Measurements from ENCODE around the gene PGS1. TPM values are rescaled to one million over a fixed set of nuclear protein-coding genes. Genes with fewer than 3 reads are reported as not detected.

The PGS1 gene
- total and polyA plus RNA-seq, 2 donors from 2014 or later = 15.6 to 65.4 TPM

DNA sequence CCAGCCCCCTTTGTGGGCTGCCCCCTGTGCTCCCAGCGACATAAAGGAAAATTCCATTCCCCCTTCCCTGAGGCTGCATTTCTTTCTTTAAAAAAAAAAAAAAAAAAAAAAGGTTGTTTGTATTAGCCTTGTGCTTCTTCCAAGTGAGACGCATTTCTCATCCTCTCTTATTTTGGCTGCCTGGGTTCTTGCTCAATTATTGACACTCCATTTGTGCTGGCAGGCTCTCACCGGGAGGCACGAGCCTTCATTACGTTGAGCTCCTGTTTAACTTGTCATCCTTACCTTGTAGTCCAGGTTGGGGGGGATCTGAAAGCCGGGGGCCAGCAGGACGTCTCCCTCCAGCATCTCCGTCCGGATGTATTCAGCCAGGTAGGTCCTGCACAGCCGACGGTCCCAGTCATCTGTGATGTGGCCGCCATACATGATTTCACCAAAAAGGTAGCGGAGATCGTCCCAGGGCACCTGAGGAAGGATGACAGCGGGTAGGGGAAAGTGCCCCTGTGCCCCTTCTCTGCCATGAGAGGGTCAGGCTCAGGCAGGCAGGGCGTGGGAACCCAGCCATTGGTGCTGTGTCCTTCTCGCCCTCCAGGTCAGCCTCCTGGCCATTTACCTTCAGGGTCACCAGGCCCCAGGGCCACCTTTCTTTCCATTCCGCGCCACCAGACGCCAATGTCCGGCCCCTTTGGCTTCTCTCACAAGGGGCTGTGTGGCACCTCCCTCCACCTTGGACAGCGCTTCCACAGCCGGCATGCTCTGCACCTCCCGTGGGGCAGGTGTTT, 50.6 kb downstream of the PGS1 start:
- intact Hi-C loops (cut with DNase I) = no loop called here
- Histone ChIP-seq H3K27me3 (ENCODE audit: control insufficient read depth, insufficient read depth, low read length) (no peaks in the 10 kb centered on the region), H3K4me3 (ENCODE audit: low read length in 3 of 3) (no peak overlapping the region), H3K9me3 (ENCODE audit: control insufficient read depth in 2 of 3, insufficient read depth in 1 of 3, low read length in 3 of 3) (no peaks in the 10 kb centered on the region), H3K9ac (ENCODE audit: low read length in 3 of 3) (no peak overlapping the region), H3K36me3 (ENCODE audit: control insufficient read depth in 2 of 3, insufficient read depth in 3 of 3, low read length in 3 of 3) (peaks cover 0 to 19% (median 8%) of the 10 kb centered on the region in 3 donors), H3K4me1 (ENCODE audit: control insufficient read depth in 2 of 3, insufficient read depth in 2 of 3, low read depth in 1 of 3, low read length in 3 of 3) (peaks cover 0 to 2% (median 0%) of the 10 kb centered on the region in 3 donors), H3K27ac (ENCODE audit: low read depth in 2 of 2, low read length in 2 of 2) (no peak overlapping the region)
- TF ChIP-seq, protein P1, sequence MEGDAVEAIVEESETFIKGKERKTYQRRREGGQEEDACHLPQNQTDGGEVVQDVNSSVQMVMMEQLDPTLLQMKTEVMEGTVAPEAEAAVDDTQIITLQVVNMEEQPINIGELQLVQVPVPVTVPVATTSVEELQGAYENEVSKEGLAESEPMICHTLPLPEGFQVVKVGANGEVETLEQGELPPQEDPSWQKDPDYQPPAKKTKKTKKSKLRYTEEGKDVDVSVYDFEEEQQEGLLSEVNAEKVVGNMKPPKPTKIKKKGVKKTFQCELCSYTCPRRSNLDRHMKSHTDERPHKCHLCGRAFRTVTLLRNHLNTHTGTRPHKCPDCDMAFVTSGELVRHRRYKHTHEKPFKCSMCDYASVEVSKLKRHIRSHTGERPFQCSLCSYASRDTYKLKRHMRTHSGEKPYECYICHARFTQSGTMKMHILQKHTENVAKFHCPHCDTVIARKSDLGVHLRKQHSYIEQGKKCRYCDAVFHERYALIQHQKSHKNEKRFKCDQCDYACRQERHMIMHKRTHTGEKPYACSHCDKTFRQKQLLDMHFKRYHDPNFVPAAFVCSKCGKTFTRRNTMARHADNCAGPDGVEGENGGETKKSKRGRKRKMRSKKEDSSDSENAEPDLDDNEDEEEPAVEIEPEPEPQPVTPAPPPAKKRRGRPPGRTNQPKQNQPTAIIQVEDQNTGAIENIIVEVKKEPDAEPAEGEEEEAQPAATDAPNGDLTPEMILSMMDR (IDR thresholded peaks at IDR 0.05; ENCODE audit: borderline replicate concordance, extremely low read depth, insufficient read depth) = no peak
- no peak for FAIRE-seq
- DNase-seq = peak in 1 of 5 donors; percentile 65

DNA sequence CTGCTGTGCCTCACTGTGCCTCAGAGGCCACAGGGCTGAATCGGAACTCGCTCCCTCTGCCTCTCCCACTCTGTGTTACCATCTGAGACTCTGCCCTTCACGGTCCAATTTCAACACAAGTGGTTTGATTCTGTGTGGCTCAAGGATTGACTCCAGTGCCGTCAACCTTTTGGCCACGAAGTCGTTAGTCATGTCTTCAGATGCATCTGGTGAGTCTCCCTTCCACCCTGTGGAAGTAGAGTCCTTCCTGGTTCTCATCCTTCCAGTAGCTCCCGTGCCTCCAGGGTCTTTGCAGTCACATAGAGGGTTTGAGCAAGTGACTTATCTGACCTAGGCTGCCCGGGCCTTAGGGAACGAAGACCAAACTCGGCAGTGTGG, 51.2 kb downstream of the PGS1 start:
- no peak for FAIRE-seq
- H3K36me3 ChIP-seq (ENCODE audit: control insufficient read depth in 2 of 3, insufficient read depth in 3 of 3, low read length in 3 of 3) = peaks cover 0 to 14% (median 5%) of the 10 kb centered on the region in 3 donors
- intact Hi-C loops (cut with DNase I) = no loop called here

DNA sequence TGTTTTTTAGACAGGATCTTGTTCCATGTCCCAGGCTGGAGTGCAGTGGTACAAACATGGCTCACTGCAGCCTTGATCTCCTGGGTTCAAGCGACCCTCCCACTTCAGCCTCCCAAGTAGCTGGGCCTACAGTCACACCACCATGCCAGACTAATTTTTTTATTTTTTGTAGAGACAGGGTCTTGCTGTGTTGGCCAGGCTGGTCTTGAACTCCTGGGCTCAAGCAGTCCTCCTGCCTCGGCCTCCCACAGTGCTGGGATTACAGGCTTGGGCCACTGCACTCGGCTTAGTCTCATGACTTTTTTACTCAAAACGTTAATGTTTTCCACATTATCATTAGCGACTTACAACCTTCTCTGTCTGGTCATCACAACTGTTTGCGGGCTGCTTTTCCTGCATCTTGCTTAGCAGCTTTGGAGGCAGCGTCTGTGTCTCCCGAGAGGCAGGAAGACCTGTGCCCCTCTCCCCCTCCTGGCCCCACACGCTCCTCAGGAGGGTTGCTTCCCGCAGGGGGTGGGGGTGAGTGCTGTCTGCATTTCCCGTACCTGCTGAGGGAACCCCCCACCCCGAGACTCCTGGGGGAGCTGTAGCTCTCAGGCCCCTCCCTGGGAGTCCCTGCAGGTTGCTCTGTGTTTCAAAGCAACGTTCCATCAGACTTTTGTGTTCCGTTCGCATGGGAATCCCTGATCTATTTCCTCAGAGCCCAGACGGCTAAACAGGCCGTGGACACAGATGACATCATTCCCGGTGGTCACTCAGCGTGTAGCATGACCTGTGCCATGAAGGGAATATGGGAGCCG, 52.6 kb downstream of the PGS1 start:
- H3K4me3 ChIP-seq (ENCODE audit: low read length in 3 of 3) = no peak overlapping the region
- H3K27ac ChIP-seq (ENCODE audit: low read depth in 2 of 2, low read length in 2 of 2) = no peak overlapping the region
- TF ChIP-seq, protein P1 (IDR thresholded peaks at IDR 0.05; ENCODE audit: borderline replicate concordance, extremely low read depth, insufficient read depth) = no peak
- peak in 1 of 5 donors; percentile 49 for DNase-seq
- no peaks in the 10 kb centered on the region for H3K9me3 ChIP-seq (ENCODE audit: control insufficient read depth in 2 of 3, insufficient read depth in 1 of 3, low read length in 3 of 3)
- peaks cover 0 to 2% (median 0%) of the 10 kb centered on the region in 3 donors for H3K4me1 ChIP-seq (ENCODE audit: control insufficient read depth in 2 of 3, insufficient read depth in 2 of 3, low read depth in 1 of 3, low read length in 3 of 3)
- intact Hi-C loops (cut with DNase I) = no loop called here
- H3K27me3 ChIP-seq (ENCODE audit: control insufficient read depth, insufficient read depth, low read length) = no peaks in the 10 kb centered on the region
- no peak overlapping the region for H3K9ac ChIP-seq (ENCODE audit: low read length in 3 of 3)
- H3K36me3 ChIP-seq (ENCODE audit: control insufficient read depth in 2 of 3, insufficient read depth in 3 of 3, low read length in 3 of 3) = peaks cover 0 to 12% (median 2%) of the 10 kb centered on the region in 3 donors
- no peak for FAIRE-seq

More for the DNA sequence above, 51.2 kb downstream of the PGS1 start:
- H3K4me1 ChIP-seq (ENCODE audit: control insufficient read depth in 2 of 3, insufficient read depth in 2 of 3, low read depth in 1 of 3, low read length in 3 of 3) = peaks cover 0 to 2% (median 0%) of the 10 kb centered on the region in 3 donors
- H3K27ac ChIP-seq (ENCODE audit: low read depth in 2 of 2, low read length in 2 of 2) = no peak overlapping the region
- H3K9me3 ChIP-seq (ENCODE audit: control insufficient read depth in 2 of 3, insufficient read depth in 1 of 3, low read length in 3 of 3) = no peaks in the 10 kb centered on the region
- H3K9ac ChIP-seq (ENCODE audit: low read length in 3 of 3) = no peak overlapping the region
- H3K4me3 ChIP-seq (ENCODE audit: low read length in 3 of 3) = no peak overlapping the region
- no peaks in the 10 kb centered on the region for H3K27me3 ChIP-seq (ENCODE audit: control insufficient read depth, insufficient read depth, low read length)
- TF ChIP-seq, protein P1 (IDR thresholded peaks at IDR 0.05; ENCODE audit: borderline replicate concordance, extremely low read depth, insufficient read depth) = no peak
- no peak for DNase-seq

Data from kidney (tissue), 14 donors.